GM21717 (cell line): Measurements from ENCODE around the gene LGR4.

ENCODE experiments used
- ATAC-seq: cut with Tn5 transposase; IDR thresholded peaks from one replicate; pipeline ENCODE4 v1.9.1; 2021; ENCODE audit warnings: mild to moderate bottlenecking, moderate library complexity; ENCODE audit not compliant: unreplicated experiment

Gene LGR4

DNA sequence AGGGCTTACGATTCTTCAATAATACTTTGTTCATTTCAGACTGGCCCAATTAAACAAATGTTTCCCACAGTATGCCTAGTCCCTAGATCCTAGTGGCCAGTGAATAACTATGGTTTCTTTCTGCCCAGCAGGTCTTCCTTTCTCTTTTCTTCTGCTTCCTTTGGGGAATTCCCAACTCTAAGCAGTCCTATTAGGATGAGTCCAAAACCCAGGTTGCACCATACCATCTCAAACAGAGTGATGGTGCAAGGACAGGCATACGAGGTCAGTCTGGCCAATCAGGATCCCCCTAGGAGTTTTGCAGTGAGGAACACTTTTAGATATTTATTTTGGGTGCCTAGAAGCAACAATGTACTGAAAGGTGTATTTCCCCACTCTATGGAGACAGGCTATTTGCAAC lies 68.2 kb downstream of the LGR4 start:
- ATAC-seq, result no peak

DNA sequence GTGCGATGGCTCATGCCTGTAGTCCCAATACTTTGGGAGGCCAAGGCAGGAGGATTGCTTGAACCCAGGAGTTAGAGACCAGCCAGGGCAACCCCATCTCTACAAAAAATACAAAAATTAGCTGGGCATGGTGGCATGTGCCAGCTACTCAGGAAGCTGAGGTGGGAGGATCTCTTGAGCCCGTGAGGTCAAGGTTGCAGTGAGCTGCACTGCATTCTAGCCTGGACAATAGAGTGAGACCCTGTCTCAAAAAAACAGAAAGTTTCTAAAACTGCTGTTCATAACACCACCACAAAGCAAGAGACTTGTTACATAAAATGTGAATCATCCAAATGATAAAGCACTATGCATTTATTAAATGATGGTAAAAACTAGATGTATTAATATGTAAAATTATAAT lies 69.4 kb downstream of the LGR4 start:
- ATAC-seq, result no peak

DNA sequence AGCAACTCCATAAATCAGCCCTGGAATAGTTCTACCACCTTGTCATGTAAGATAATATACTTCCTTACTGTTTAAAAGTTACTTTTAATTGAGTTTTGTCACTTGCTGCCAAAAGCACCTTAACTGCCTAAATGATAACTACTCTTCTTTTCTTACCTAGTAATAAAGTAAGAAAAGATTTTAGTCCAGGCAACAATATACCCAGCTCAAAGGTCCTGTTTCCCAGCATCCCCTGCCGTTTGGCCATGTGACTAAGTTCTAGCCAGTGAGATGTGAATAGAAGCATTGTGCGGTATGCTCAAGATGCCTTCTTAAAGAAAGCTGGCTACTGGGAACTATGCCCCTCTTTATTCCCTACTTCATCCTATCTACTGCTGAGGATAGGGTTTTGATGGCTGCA lies 70.1 kb downstream of the LGR4 start:
- no peak for ATAC-seq

DNA sequence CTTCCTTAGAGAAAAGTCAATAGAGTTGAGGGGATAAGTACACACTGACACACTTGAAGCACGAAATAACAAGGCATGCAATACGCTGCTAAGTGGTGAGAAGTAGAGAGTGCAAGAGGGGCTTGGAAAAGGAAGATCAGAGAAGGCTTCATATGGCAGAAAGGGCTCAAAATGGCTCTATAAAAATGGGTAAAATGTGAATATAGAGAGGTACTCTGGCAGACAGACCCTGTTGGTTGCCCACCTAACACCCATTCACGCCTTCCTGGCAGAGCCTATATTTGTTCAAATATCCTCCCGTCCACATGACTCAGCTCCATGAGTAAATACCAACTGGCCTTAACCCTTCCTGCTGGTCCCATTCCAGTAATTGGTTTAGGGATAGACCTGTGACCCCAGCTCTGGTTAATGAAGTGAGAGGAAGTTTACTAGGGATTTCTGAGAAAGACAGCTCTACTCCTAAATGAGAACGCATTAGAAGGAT lies 70.7 kb downstream of the LGR4 start:
- ATAC-seq, result no peak

DNA sequence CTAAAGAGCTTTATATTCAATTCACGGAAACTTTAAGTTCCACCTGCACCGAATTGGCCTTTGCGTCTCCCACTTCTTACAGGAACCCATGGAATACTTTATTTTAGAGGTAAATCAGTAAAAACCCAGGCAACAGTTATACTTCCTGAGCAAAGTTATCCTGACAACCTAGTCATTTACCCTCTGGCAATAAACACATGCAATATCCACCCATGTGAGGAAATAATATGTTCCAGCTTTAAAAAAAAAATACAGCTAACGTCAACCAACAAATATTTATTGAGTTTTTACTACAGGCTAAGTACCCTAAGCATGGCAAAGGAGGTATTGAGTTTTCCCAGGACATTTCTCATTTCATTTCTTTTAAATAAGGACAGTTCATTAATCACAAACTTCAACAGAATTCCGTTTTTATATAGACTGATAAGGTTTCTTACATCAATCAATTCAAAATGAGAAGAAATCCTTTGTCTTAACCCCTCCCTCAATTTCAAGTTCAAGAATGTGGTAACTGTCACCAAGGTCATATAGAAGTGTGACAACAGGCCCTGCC lies 71.2 kb downstream of the LGR4 start:
- no peak for ATAC-seq

DNA sequence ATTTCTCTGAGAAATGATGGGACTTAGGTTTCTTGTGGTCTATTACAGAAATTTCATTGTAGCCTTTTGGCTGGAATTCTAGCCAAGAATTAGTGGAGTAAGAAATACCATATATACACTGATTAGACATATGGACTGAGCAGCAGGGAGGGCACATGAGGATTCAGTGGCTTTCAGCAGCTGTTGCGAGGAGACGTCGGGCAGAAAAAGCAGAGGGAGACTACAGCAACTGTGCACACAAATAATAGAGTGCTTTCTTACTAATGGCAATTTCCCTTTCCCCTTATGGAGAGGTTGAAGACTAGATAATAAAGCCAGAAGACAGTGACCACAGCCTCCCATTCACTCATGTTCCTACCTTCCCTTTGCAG lies 74.2 kb downstream of the LGR4 start:
- no peak for ATAC-seq

DNA sequence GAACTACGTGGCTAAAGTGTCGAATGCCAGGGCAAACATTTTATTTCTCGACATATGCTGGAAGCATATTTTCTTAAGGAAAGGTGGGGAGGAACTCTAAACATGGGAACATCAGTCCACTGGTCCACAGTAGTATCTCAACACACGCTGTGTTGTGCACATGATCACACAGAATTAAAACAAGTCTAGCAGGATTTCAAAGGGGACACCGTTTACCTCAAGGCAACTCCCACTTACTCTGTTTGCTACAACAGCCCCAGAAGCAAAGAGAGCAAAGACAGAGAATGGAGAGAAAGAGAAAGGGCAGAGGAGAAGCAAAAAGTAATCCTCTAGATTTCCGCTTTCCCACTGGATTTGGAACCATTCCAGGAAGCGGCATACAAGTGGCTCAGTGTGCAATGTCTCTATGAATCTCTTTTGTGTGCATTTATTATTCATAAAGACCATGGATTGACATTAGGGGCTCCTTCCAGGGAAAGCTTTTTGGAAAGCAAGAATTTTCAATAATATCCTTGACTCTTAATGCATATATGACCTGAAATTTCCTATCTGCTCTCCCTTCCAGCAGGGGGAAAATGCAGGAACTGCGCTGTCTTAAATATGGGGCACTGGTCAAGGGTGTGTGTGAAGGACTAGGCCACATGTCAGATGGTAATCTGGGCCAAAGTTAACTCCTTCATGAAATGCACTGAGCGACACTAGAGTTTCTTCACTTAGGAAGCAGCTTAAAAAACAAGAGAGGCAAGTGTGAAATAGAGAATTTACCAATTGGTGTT lies 74.8 kb downstream of the LGR4 start:
- ATAC-seq, result no peak

DNA sequence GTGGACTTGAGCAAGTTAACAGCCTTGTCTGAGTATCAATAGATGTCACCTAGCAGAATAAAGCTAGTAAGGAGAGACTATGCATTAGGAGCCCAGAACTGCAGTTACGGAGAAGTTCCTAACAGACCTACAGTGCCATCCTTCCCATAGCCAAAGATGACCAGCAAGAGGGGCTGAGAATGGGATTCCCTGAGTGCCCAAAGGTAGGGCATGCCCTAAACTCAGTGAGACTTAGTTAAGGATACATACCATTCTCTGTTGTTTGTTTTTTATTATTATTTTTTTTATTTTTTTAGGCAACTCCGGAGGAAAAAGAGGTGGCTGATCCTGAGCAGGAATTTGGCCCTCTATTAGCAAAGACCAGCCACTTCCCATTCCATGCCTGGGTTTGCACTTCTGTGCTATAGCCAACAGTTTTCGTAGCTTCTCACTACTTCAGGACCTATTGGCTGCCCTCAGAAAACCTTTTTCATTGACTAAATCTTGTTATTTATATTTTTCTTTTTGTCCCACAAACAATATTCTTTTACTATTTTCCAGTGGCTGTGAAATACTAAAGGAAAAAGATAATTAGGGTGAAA lies 76.2 kb downstream of the LGR4 start:
- no peak for ATAC-seq

DNA sequence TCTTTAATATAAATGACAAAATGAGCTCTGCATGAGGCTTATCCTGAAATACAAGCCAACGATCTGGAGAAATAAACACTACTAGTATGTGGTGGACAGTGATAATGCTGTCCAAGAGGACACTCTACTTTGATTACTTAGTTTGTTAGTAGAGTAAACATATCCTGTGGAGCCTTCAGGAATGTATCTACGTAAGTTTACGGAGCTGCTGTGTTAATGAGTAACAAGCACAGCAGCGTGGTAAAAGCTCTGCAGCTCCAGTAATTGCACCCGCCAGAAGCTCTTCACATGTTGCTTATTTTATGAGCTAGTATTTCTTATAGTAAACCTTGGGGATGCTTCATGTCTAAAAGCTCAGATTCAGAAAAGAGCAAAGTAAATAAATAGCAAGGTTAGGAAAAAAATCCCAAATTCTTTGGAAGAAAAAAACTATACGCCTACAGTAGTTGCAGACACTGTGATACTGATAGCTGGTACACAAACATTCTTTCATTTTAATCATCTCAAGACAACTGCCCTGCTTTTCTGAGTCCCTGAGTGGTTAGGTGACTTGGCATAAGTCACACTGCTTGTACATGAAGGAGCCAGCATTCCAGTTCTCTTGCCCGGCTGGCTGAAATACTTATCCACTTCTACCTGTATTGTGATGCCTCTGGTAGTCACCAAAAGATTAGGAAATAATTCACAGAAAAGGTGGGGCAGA lies 76.9 kb downstream of the LGR4 start:
- no peak for ATAC-seq

DNA sequence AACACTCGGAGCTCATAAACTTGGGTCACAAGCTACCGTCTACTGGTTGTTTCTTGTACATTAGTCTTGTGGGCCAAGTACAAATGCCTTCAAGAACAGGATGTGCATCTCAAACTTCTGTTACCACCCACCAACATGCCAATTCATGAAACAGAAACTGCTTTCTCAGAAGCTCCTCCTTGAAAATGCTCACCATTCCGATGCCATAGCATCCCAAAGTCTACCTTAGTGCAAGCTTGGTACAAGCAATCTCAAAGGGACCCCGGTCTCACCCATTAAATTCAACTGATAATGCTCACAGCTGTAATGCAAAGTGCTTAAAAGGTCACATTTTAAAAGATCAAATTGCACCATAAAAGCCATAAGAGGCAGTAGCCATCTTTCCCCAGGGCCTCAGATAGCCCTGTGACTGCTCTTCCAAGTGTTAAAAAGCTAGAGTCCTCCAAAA lies 77.8 kb downstream of the LGR4 start:
- no peak for ATAC-seq

DNA sequence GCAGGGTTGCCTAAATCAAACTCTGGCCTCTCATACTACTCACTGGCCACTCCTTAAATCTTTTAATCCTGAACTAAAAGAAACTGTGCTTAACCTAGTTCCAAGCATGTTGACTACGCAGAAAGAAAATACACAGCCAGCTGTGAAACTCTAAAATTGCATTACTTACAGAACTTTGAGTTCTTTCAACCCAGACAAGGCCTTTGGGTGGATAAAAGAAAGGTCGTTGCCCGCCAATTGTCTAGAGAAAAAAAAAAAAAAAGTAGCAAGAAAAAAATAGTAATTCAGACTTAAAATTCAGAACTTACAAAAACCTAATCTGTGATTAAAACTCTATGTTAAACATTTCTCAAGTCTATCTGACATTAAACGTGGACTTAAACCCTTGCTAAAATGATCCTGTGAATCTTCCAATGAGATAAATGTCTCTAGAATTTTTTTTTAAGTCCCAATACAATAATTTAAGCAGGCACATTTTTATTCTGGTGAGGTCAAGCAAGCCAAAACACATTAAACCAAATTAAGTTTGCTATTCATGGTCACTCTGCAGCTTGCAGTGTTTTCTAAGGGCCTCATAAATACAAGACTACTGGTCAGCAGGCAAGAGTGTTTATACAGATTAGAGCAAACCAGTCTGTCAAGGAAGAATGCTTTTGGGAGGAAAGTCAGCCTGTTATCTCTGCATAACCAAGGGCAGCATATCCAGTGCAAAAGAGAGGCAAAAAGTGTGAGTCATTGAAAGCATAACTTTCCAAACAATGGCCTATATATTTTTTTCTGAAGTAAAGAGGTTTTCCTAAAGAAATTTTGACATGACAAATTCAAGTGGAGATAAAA lies 80.1 kb downstream of the LGR4 start:
- ATAC-seq, result no peak

DNA sequence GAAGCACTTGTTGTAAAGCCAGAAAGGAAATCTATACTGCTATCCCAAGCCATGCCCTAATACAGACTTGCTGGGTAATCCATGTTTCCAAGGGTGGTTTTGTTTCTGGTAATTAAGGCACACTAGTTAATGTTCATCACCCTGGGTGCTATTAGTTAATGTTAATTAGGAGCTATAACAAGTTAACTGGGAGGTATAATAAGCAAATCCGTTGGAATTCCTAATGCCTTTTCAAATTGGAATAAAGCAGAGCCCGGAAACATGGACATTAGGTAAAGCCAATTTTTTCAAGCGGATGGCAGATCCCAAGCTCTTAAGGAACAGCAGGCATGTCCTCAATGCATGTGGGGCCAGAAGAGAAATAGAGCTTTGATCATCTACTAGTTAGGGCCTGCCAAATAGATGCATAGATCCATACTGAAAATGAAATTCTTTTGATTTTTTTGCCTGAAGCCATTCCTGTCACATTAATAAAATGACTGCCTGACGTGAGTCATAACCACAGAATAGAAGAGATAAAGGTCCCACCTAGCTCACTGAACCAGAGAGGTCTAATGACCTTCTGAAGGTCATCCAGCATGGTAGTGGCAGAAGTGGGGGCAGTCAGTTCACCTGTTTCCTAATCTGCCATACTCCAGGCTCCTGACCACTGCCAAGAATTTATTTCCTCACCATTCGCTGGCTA lies 81.1 kb downstream of the LGR4 start:
- no peak for ATAC-seq

DNA sequence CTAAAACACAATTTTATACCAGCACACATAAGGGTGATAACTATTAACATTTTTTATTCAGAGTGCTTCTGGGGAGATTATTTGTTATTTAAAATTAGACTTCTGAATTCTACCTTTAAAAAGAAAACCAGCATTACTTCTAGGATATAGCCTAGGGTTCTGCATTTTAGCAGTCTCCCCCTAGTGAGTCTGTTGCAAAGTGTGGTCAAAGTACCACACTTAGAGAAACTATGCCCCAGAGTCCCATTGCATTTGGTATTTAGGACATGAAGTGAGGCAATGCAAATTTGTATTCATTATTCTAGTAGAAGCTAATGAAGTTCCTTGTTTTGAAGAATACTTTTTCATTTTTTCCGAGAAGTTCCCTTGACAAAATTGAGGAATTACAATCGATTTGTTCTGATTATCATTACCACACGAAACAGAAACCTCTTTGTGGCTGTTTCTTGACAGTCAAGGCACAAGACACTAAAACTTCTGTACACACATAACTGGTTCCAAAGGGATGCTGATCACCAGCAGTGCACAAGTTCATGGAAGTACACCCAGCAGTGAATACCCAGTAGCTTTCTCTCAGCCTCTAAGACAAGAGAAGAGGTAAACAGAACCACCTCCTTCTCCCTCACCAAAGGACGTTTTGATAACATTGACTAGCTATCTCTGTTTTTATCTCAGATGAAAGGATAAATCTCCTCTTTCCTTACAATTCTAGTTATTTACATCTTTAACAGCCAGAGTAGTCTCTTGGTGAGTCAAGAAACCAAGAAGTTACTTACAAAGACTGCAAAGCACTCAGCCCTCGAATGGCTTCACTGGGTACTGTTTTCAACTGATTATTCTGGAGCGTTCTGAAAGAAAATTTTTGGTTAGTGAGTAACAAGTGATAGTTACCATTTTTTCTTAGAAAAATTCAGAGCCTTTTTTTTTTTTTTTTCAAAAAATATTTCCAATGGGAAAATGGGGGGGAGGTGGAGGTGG lies 82.0 kb downstream of the LGR4 start:
- no peak for ATAC-seq

DNA sequence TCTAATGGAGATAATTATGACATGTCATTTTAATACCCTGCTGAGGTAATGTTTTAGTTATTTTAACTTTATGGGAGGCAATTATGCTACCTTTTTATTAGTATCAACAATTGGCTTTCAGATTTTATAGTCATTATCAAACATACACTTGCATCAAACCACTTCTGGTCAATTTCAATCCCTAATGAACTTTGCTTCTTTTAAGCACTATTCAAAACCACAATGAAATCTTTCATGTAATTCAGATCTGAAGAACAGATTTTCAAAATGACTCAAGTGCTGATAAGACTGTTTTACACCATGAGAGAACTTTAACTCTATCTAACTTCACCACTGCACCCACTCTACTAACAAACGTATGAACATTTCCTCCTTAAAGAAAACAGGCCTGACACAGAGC lies 83.7 kb downstream of the LGR4 start:
- ATAC-seq, result no peak

DNA sequence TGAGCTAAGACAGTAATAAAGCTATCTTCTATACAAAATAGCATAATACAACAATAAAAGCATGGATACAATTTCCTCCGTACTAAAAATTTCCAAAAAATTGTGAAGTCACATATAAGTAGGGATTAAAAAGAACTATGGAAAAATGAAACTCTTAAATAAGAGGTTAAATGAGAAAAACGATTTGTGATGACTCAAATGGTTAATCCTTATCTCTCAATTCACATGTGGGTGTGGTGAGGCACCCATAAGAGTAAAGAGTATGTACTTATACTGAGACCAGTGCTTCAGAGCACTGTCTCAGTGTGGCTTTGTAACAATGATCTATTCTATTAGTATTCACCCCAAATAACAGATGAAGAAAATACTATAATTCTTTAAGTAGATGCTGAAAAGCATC lies 84.6 kb downstream of the LGR4 start:
- no peak for ATAC-seq

DNA sequence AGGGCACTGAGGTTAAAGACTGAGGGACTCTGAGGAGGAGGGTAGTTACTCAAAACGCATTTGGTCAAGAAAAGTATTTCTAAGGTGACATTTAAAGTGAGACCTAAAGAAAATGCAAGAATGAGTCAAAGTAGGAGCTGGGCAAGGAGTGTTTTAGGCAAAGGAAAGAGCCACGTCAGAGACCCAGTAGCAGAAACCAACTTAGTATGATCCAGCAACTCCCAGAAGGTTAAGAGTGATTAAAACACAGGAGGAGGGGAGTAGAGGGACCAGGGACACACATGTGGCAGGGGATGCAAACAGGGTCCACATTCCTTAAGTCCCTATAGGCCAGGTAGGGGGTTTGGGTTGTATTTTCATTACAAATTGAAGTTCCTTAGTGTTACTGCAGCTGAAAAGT lies 85.2 kb downstream of the LGR4 start:
- no peak for ATAC-seq

DNA sequence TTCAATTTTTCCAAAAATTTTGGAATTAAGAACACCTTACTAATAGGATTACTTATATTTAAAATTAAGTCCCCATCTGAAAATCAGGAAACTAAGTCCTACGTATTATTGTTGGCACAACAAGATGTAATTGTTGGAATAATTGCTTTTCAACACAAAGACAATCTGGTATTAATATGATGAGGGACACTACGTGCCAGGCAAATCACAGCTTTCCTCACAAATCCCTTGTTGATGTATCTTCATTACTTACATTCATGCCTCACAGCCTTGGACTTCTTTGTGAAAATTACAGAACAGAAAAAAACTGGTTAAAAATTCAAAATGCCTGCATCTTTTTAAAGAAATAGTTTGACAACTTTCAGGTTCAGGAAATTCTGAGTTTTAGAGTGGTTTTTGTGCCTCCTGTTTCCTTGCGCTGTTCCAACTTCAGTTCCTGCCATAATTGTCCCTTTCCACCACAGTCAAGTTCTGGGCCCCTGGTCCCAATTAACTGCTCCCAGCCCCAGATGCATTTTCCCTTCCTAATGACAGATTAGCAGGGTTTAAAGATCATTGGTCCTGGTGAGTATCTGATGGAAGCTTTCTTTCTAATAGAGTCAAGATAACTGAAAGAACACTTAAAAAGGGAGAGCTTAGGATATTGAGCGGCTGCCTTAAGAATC lies 86.3 kb downstream of the LGR4 start:
- no peak for ATAC-seq

DNA sequence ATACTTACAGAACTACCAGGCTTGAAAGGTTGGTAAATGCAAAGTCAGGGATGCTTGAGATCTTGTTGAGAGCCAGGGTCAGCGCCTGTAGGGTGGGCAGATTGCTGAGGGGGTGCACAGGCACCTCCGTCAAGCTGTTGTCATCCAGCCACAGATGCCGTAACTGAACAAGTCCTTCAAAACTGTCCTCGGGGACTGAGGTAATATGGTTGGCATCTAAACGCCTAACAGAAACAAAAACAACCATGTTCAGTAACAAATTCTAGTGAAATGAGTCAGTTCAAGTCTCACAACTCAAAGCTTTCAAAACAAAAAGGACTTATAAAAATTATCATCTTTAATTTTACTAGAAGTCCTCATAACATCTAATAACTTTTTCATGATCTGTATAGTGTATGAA lies 87.3 kb downstream of the LGR4 start:
- ATAC-seq, result no peak

DNA sequence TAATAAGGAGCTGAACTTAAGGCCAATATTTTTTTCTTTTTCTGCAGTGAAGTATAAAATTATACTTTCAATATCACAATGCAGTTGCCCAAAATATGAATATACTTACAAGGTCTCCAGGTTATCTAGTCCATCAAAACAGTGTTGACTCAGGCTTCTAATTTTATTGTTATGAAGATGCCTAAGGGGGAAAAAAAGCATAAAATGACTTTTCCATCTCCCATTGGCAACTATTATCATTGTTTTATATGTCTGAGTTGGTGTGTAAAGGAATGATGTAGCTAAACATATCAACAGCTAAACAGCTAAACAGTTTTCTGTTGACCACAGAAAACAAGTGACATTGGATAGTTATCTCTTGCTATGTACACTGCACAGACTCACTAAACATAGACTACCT lies 88.4 kb downstream of the LGR4 start:
- no peak for ATAC-seq
